Keratinocyte (primary cell): ENCODE results near the gene MRS2. TPM values are rescaled to one million over a fixed set of nuclear protein-coding genes. Genes with fewer than 3 reads are reported as not detected.

Source experiments
- DNase-seq: peaks from one replicate; pipeline ENCODE4 v3.0.0-alpha.2; 2011; ENCODE audit warnings: low read depth, missing footprints, low spot score
- FAIRE-seq: peaks from 2 replicates; lab custom pipeline; 2011; peaks lifted over from hg19 to GRCh38; lab: Jason Lieb, UNC
- H2AFZ ChIP-seq: 2 replicates; pipeline ENCODE4 v1.6.0; 2012; ENCODE audit warnings: low read length, control low read depth, inconsistent platforms; ENCODE audit not compliant: control insufficient read depth
- H3K27ac ChIP-seq: 2 replicates; pipeline ENCODE4 v1.5.1; 2011; ENCODE audit warnings: low read length; ENCODE audit not compliant: control insufficient read depth, insufficient read depth
- H3K27me3 ChIP-seq: 3 replicates; pipeline ENCODE4 v1.6.0; 2011; ENCODE audit warnings: low read length; ENCODE audit not compliant: control insufficient read depth, insufficient read depth; ENCODE audit errors: extremely low read depth
- H3K36me3 ChIP-seq, 2 experiments: 2 replicates in 1 of 2; 3 replicates in 1 of 2; pipeline ENCODE4 v1.5.1; 2011; ENCODE audit warnings: low read length in 2 of 2, mild to moderate bottlenecking in 1 of 2; ENCODE audit not compliant: control insufficient read depth in 2 of 2, insufficient read depth in 2 of 2; ENCODE audit errors: extremely low read depth in 1 of 2
- H3K4me1 ChIP-seq: 3 replicates; pipeline ENCODE4 v1.5.1; 2011; ENCODE audit warnings: low read length; ENCODE audit not compliant: control insufficient read depth, insufficient read depth; ENCODE audit errors: extremely low read depth
- H3K4me2 ChIP-seq: 3 replicates; pipeline ENCODE4 v1.6.0; 2011; ENCODE audit warnings: low read depth, low read length; ENCODE audit not compliant: control insufficient read depth, insufficient read depth; ENCODE audit errors: extremely low read depth
- H3K4me3 ChIP-seq, 3 experiments: fragments of 200-600 bp in 1 of 3; sonication (generic) in 1 of 3; 2 replicates in 2 of 3; 3 replicates in 1 of 3; pipeline ENCODE4 v1.5.1; 2011 to 2016; ENCODE audit warnings: low read length in 3 of 3, mild to moderate bottlenecking in 3 of 3, control low read depth in 2 of 3, inconsistent platforms in 1 of 3, low read depth in 1 of 3, mixed read lengths in 1 of 3, mixed run types in 1 of 3, moderate library complexity in 1 of 3; ENCODE audit not compliant: control insufficient read depth in 2 of 3, insufficient read depth in 2 of 3; ENCODE audit errors: extremely low read depth in 1 of 3
- H3K79me2 ChIP-seq: 2 replicates; pipeline ENCODE4 v1.6.0; 2012; ENCODE audit warnings: low read length; ENCODE audit not compliant: control insufficient read depth, insufficient read depth
- H3K9ac ChIP-seq: 3 replicates; pipeline ENCODE4 v1.6.0; 2011; ENCODE audit warnings: low read length; ENCODE audit not compliant: control insufficient read depth, insufficient read depth; ENCODE audit errors: extremely low read depth
- H3K9me1 ChIP-seq: 3 replicates; pipeline ENCODE4 v1.6.0; 2011; ENCODE audit warnings: low read length; ENCODE audit not compliant: control insufficient read depth, insufficient read depth; ENCODE audit errors: extremely low read depth
- H3K9me3 ChIP-seq: 2 replicates; pipeline ENCODE4 v1.5.1; 2012; ENCODE audit warnings: low read depth, low read length; ENCODE audit not compliant: control insufficient read depth
- H4K20me1 ChIP-seq: 3 replicates; pipeline ENCODE4 v1.6.0; 2011; ENCODE audit warnings: low read length; ENCODE audit not compliant: control insufficient read depth, insufficient read depth; ENCODE audit errors: extremely low read depth
- EZH2 ChIP-seq: IDR thresholded peaks from one replicate; pipeline ENCODE4 v1.6.1; 2012; ENCODE audit warnings: inconsistent platforms, mild to moderate bottlenecking, low read length, moderate library complexity
- dilution Hi-C: fragments of 300-500 bp; cut with MboI; formaldehyde crosslinking; loops from one replicate; pipeline ENCODE4 v1.7.0; 2020; ENCODE audit warnings: low sequenced_read_pairs; ENCODE audit not compliant: extremely low pct_ligation_motif_present
- polyA plus RNA-seq, 5 experiments: library from polyadenylated mRNA; depleted of rRNA in 3 of 5; stranded (reverse) in 3 of 5; stranded (forward) in 1 of 5; unstranded in 1 of 5; fragments of >200 nt; gene quantifications; 1 replicate in 1 of 5; 2 replicates in 3 of 5; 3 replicates in 1 of 5; pipeline versions ENCODE4 v1.2.1 to v1.2.3, GENCODE V29; 2011 to 2012; ENCODE audit warnings: missing spikeins in 2 of 5, low read depth in 1 of 5, low replicate concordance in 1 of 5
- TF ChIP-seq, protein P1 (sequence below), 3 experiments: IDR thresholded peaks in 1 of 3; conservative IDR thresholded peaks in 1 of 3; optimal IDR thresholded peaks in 1 of 3; 2 replicates in 2 of 3; 3 replicates in 1 of 3; pipeline versions ENCODE3 to v1.5.1; 2011; ENCODE audit warnings: low read length in 3 of 3, mild to moderate bottlenecking in 3 of 3, moderate library complexity in 2 of 3, control low read depth in 1 of 3, inconsistent platforms in 1 of 3; ENCODE audit not compliant: insufficient read depth in 2 of 3; ENCODE audit errors: extremely low read depth in 1 of 3

The MRS2 gene
- polyA plus RNA-seq, 1 donor (not counting 4 experiments of a cell fraction or from before 2014, with no cell fraction given): 26.9 TPM

DNA sequence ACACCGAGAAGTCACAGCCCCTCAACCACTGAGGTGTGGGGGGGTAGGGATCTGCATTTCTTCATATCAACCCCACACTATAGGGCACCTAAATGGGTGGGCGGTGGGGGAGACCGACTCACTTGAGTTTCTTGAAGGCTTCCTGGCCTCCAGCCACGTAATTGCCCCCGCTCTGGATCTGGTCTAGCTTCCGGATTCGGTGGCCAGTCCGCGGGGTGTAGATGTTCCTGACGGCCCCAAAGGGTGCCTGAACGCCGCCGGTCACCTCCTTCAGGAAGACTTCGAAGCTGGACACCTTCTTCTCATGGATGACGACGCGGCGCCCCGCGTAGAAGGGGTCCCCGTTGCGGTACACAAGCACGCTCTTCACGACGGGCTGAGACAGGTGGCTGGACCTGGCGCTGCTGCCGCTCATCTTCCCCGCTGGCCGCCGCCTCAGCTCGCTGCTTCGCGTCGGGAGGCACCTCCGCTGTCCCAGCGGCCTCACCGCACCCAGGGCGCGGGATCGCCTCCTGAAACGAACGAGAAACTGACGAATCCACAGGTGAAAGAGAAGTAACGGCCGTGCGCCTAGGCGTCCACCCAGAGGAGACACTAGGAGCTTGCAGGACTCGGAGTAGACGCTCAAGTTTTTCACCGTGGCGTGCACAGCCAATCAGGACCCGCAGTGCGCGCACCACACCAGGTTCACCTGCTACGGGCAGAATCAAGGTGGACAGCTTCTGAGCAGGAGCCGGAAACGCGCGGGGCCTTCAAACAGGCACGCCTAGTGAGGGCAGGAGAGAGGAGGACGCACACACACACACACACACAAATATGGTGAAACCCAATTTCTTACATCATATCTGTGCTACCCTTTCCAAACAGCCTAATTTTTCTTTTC lies 45.2 kb upstream of the MRS2 start, which contains the start of gene DCDC2:
Gene DCDC2 (minus strand): TSS at position 724 of the 883 bp plus-strand sequence. CDS start 309 bp downstream, at position 415.
- FAIRE-seq (peak; percentile 26), DNase-seq (no peak)
- H3K4me2 ChIP-seq: peak within 1 kb of the TSS; percentile 65
- no peak within 1 kb of the TSS for H3K27ac ChIP-seq
- no peaks in the 10 kb centered on the region for H4K20me1 ChIP-seq
- H3K9me1 ChIP-seq: no peaks in the 10 kb centered on the region
- no peaks in the 10 kb centered on the region for H3K79me2 ChIP-seq
- H3K4me1 ChIP-seq: peaks cover 11% of the 10 kb centered on the region
- peaks cover 14% of the 10 kb centered on the region for H3K27me3 ChIP-seq
- H3K4me3 ChIP-seq: peak within 1 kb of the TSS; percentile 23 to 54 (median 35)
- H2AFZ ChIP-seq: peak within 1 kb of the TSS; percentile 82
- dilution Hi-C loops: no loop called here
- peak within 1 kb of the TSS; percentile 28 for H3K9ac ChIP-seq
- no peaks in the 10 kb centered on the region for H3K9me3 ChIP-seq
- no peaks in the 10 kb centered on the region for H3K36me3 ChIP-seq
- TF ChIP-seq, protein P1, sequence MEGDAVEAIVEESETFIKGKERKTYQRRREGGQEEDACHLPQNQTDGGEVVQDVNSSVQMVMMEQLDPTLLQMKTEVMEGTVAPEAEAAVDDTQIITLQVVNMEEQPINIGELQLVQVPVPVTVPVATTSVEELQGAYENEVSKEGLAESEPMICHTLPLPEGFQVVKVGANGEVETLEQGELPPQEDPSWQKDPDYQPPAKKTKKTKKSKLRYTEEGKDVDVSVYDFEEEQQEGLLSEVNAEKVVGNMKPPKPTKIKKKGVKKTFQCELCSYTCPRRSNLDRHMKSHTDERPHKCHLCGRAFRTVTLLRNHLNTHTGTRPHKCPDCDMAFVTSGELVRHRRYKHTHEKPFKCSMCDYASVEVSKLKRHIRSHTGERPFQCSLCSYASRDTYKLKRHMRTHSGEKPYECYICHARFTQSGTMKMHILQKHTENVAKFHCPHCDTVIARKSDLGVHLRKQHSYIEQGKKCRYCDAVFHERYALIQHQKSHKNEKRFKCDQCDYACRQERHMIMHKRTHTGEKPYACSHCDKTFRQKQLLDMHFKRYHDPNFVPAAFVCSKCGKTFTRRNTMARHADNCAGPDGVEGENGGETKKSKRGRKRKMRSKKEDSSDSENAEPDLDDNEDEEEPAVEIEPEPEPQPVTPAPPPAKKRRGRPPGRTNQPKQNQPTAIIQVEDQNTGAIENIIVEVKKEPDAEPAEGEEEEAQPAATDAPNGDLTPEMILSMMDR (optimal IDR thresholded peaks at IDR 0.05 in 1 of 3, IDR thresholded peaks at IDR 0.05 in 1 of 3, conservative IDR thresholded peaks at IDR 0.05 in 1 of 3; ENCODE audit: extremely low read depth in 1 of 3, insufficient read depth in 2 of 3, low read length in 3 of 3): no peak
- TF ChIP-seq EZH2: peak; percentile 62

DNA sequence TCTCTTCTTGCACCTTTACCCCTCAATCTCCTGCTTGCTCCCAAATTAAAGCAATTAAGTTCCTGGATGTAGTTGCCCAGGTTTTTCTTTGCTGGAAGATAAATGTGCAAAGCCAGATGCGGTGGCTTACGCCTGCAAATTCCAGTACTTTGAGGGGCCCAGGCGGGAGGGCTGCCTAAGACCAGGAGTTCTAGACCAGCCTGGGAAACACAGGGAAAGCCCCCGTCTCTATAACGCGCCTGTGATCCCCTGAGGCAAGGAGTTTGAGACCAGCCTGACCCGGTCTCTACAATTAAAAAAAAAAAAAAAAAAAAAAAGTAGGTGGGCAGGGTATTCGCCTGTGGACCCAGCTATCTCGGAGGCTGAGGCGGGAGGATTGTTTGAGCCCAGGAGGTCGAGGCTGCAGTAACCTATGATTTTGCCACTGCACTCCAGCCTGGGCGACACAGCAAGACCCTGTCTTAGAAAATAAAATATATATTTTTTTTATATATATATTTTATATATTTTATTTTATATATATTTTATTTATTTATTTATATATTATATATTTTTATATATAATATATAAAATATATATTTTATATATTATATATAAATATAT lies 44.4 kb upstream of the MRS2 start:
- Histone ChIP-seq H3K9me1 (no peaks in the 10 kb centered on the region), H3K27ac (no peak overlapping the region), H3K9me3 (no peaks in the 10 kb centered on the region), H3K4me1 (peaks cover 11% of the 10 kb centered on the region), H3K79me2 (no peaks in the 10 kb centered on the region), H2AFZ (peak overlapping the region; percentile 39), H3K27me3 (peaks cover 14% of the 10 kb centered on the region), H3K9ac (no peak overlapping the region), H3K4me2 (peak overlapping the region; percentile 65), H3K36me3 (no peaks in the 10 kb centered on the region), H3K4me3 (peak overlapping the region; percentile 23 to 40 (median 35)), H4K20me1 (no peaks in the 10 kb centered on the region)
- dilution Hi-C loops: no loop called here
- no peak for DNase-seq
- no peak for TF ChIP-seq EZH2
- TF ChIP-seq, protein P1 (optimal IDR thresholded peaks at IDR 0.05 in 1 of 3, IDR thresholded peaks at IDR 0.05 in 1 of 3, conservative IDR thresholded peaks at IDR 0.05 in 1 of 3; ENCODE audit: extremely low read depth in 1 of 3, insufficient read depth in 2 of 3, low read length in 3 of 3): no peak
- FAIRE-seq: no peak
